ENCODE results near the gene THRB. TPM values are rescaled to one million over a fixed set of nuclear protein-coding genes. Genes with fewer than 3 reads are reported as not detected.
A peak's percentile ranks its signal among the peaks of the same experiment; 100 is the strongest.

Gene THRB
- polyA plus RNA-seq, 4 donors: 4.1 to 26.5 (median 24.4) TPM

DNA sequence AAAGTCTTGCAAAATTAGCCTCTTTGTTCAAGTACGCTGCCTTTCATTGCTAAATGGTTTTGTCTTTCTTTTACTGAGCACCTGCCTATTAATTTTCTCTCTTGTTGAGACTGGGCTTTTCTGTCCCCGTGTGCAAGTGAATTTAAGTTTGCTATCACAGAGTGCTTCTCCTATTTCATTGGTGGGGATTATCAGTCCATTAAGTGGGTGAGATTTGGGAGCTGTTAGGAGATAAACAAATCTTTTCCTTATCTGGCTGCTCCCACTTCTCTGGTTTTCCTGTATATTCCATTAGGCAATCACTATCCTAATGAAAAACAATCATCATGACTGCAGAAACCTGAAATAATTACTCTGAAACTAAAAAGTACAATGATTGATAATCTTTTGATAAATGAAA is 295.4 kb downstream of the THRB start:
- no peak for DNase-seq (ENCODE audit: low read depth in 4 of 4, low spot score in 3 of 4)

- DNase-seq (ENCODE audit: low read depth in 4 of 4, low spot score in 3 of 4): no peak
These were observed 295.9 kb downstream of the THRB start for GRCh38 chr3:24198728-24199127.

DNA sequence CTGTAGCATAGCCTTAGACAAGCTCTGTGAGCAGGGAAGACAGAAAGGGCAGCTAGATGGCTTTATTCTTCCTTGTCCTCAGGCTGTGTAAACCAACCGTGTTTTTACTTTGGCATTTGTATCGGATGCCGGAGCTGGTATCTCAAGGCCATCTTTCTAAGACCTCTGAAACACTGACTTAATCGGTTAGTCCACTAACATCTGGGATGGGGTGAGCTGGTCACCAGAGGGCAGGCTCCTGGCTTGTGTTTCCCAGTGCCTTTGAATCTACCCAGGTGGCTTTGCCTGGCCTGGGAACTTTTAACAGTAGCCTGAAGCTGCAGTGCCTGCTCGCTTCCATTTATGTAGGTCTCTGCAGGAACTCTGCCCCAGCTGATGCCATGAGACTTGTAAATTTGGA is 296.8 kb downstream of the THRB start:
- no peak for DNase-seq (ENCODE audit: low read depth in 4 of 4, low spot score in 3 of 4)

- no peak for DNase-seq (ENCODE audit: low read depth in 4 of 4, low spot score in 3 of 4)
These were observed 298.1 kb downstream of the THRB start for GRCh38 chr3:24196526-24196925.

GRCh38 chr3:24195504-24196230 is 299.0 kb downstream of the THRB start:
- DNase-seq (ENCODE audit: low read depth in 4 of 4, low spot score in 3 of 4): no peak

DNA sequence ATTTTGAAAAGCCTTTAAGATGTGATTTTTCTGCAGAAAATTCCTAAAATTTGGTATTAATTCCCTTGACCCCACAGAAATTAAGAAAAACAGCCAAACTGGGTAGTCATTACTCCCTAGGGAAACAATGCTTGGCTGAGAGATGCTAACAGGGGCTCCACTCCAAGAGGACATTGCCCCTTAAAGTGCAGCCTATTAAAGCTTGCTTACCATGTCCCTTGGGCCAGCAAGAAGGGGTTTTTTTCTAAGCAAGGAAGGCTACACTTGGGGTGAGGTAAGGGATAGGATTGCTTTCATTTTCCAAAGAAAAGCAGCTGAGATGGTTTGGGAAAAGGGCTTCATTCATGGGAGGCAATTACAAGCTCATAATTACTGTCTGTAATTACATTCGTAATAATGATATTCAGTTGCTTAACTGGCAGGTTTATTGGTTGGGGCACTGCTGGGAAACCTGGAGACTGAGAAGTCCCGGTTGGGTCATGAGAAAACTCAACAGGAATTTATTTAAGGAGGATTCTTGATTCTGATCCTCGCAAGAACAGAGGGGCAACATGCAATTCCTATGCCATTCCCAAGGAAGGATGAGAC is 302.1 kb downstream of the THRB start:
- DNase-seq (ENCODE audit: low read depth in 4 of 4, low spot score in 3 of 4): no peak

DNA sequence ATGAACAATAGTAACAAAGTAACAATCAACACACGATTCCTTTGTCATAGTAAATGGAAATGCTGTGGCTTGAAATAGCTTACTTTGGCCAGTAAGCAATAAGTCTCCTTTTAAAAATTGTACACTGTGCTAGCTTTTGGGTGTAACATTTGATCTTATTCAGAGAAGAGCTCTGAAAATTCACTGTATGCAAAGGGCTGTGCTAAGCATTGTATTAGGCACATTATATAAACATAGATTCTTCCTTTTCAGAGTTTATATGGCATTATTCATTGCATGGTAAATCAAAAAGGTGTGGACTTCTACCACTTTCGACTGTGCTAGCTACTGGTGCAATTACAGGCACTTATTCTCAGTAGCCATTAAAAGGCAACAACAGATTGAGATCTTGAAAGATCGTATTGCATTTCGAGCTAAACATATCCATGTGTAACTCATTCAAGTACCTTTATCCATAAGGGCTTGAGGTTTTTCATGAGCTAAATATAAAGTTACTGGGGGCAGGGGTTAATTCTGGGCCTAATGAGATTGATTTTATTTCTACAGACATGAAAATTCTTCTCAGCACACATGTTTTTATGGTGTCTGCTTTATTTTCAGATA is 302.7 kb downstream of the THRB start:
- DNase-seq (ENCODE audit: low read depth in 4 of 4, low spot score in 3 of 4): no peak

DNA sequence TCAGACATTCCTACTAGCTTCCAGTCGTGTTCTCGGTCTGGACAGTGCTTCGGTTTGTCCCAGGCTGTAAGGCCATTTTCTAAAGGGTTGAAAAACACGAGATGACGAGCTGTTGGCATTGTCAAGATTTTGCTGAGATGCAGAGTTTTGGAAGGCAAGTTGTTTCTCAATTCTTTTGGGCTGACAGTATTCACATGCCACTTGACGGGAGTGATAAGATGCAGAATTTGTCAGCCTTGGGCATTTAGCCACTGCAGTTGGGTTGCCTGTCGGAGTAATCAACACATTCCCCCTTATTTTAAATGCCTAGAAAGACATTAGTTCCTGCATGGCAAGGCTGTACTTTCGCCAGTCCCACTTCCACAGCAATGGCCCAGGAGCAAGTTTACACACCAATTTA is 304.4 kb downstream of the THRB start:
- no peak for DNase-seq (ENCODE audit: low read depth in 4 of 4, low spot score in 3 of 4)

DNA sequence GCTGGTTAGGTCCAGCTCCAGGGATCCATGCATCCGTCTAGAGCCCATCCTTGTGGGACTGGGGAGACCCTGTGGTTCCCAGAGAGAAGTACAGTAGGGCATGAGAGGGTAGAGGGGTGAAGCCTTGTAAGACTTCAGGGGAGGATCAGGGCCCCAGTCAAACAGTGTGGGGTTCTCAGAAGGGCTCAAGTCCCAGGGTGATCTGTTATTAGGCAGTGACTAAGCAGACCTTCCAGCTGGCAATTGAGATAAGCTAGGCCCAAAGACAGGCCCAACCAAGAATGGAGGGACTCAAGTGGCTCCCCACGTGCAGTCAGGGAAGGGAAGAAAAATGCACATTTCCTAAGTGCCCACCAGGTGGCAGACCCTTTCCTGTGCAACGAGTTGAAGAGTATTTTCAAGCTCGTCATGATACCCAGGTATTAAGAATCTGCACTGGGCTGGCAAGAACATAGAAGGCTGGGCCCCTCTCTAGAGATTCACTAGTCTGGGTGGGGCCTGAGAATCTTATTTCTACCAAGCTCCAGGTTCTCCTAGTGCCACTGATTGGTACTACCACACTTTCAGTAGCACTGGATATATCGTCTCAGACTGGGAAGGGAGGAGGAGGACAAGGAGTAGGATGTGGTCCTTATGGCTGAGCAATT is 308.8 kb downstream of the THRB start:
- peak in 3 of 4 donors; percentile 6 to 16 (median 7) for DNase-seq (ENCODE audit: low read depth in 4 of 4, low spot score in 3 of 4)

- DNase-seq (ENCODE audit: low read depth in 4 of 4, low spot score in 3 of 4): no peak
These were observed 310.0 kb downstream of the THRB start for GRCh38 chr3:24184528-24185176.

DNA sequence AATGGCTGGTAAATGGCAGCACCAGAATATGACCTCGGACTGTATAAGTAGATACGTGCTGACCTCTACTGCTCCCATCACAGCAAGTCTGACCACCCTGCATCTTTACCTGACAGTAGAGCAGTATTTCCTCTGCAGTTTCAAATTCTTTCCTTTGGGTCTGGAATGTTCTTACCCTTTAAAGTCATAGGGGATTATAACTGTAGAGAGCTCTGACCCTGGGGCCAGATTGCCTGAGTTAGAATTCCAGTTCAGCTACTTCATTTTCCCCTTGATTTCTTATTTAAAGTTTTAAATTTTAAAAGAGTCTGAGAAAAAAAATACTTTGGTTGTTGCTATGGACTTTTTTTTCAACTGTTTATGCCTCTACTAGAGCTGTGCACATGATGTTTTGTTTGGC is 311.9 kb downstream of the THRB start:
- DNase-seq (ENCODE audit: low read depth in 4 of 4, low spot score in 3 of 4): no peak

DNA sequence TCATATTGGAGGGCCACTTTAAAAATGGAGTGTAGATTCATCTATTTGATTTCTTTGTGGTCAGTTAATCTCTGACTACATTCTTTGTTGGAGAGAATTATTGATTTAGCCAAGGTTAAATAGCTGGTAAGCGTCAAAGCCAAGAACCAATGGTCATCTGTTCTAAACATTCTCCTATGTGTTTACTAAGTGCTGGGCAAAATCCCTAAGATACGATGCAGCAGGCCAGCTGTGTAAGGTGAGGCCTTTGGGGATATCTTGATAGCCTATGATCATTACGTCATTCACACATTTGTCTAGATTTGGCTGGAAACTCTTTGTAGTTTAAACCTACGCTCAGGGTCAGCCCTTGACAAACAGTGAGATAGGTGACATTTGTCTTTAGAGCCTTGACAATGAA is 313.4 kb downstream of the THRB start:
- no peak for DNase-seq (ENCODE audit: low read depth in 4 of 4, low spot score in 3 of 4)

- no peak for DNase-seq (ENCODE audit: low read depth in 4 of 4, low spot score in 3 of 4)
These were observed 314.0 kb downstream of the THRB start for GRCh38 chr3:24180616-24181015.

DNA sequence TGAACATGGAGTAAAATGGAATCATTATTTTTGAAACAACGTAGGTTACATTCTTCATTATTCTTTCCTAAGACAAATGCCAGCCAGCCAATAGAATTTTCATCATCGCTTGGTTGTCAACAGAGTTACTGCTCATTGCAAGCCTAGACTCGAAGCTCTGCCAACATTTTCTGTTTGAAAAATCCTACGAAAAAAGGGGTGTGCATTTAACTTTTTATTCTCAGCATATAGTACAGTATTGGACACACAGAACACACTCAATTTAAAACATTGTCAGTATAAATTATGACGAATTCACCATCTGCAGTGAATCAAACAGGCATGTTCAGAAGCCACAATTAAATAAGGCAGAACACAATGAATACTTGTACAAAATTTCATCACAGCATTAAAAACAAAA is 317.4 kb downstream of the THRB start:
- DNase-seq (ENCODE audit: low read depth in 4 of 4, low spot score in 3 of 4): no peak

- DNase-seq (ENCODE audit: low read depth in 4 of 4, low spot score in 3 of 4): no peak
These were observed 320.0 kb downstream of the THRB start for GRCh38 chr3:24174614-24175013.

- no peak for DNase-seq (ENCODE audit: low read depth in 4 of 4, low spot score in 3 of 4)
These were observed 325.7 kb downstream of the THRB start for GRCh38 chr3:24168977-24169376.

GRCh38 chr3:24167429-24167828 is 327.2 kb downstream of the THRB start:
- DNase-seq (ENCODE audit: low read depth in 4 of 4, low spot score in 3 of 4): no peak

- DNase-seq (ENCODE audit: low read depth in 4 of 4, low spot score in 3 of 4): no peak
These were observed 328.1 kb downstream of the THRB start for GRCh38 chr3:24166515-24166914.

DNA sequence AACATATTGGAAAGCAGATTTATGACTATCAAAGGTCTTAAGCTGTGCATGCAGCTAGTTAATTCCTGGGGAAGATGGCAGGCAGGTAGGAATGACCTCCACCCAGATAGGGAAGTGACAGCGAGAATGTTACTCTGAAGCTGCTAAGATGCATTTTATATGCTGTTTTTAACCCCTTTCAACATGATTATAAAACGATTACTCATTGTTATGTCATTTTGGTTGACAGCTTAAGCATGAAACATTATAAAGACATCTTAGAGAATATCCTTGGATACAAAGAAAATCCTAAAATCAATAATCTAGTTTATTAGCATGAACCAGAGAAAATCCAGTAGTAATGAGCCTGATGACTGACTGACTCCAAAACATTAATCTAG is 329.1 kb downstream of the THRB start:
- DNase-seq (ENCODE audit: low read depth in 4 of 4, low spot score in 3 of 4): no peak

DNA sequence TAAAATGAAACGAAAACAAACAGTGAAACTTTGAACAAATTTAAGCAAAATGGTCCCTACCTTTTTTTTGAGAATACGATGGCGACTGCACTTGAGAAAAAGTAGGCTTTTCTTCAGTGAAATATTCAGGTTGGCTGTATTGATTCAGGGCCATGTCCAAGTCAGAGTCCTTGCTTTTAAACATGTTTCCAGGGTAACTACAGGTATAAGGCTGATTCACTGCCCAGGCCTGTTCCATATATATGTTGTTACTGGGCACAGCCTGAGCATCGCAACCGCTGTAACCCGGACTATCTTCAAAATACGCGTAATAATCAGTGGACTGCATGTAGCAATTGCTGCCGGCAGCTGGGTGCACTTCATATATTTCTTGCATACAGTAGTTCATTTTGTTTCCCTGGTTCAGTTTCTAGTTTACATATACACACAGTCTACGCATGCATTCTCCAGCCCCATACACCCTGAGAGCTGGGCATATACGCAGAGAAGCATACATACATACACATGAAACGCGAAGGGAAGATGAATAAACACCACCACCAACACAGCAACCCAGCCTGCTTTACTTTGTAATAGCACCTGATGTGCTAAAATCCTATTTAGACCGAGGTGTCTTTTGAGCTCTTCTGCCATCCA is 329.6 kb downstream of the THRB start:
- DNase-seq (ENCODE audit: low read depth in 4 of 4, low spot score in 3 of 4): no peak

DNA sequence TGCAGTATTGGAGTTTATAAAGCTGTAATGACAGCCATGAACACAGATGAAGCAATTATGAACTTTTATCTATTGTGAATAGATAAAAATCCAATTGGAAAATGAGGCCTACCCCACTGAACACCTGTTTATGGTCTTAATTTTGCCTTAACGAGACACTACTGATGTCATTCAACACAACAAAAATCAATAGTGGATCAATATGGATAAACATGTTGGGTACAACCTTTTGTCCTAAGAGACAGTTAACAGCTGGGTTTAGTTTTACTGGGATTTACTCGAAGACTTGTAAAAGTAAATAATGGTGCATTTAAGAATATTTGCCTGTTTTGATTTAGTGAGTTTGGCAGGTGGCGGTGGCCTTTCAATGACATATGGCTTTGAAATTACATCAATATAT is 331.7 kb downstream of the THRB start:
- DNase-seq (ENCODE audit: low read depth in 4 of 4, low spot score in 3 of 4): no peak
